VCaP (cell line): Measurements from ENCODE around the gene TCF25.
"Not testable (repeated sequence)": the region's sequence is repeated elsewhere in the genome, so short reads cannot be mapped to it uniquely, and the experiment has no call there.

Source experiments
- H3K27ac ChIP-seq: fragments of 450-650 bp; 2 replicates; pipeline ENCODE4 v1.5.1; 2017
- TF ChIP-seq, protein P1 (sequence below): fragments of 450-650 bp; conservative IDR thresholded peaks from 2 replicates; pipeline ENCODE4 v1.5.1; 2017; ENCODE audit warnings: mild to moderate bottlenecking, moderate library complexity

TCF25 gene

DNA sequence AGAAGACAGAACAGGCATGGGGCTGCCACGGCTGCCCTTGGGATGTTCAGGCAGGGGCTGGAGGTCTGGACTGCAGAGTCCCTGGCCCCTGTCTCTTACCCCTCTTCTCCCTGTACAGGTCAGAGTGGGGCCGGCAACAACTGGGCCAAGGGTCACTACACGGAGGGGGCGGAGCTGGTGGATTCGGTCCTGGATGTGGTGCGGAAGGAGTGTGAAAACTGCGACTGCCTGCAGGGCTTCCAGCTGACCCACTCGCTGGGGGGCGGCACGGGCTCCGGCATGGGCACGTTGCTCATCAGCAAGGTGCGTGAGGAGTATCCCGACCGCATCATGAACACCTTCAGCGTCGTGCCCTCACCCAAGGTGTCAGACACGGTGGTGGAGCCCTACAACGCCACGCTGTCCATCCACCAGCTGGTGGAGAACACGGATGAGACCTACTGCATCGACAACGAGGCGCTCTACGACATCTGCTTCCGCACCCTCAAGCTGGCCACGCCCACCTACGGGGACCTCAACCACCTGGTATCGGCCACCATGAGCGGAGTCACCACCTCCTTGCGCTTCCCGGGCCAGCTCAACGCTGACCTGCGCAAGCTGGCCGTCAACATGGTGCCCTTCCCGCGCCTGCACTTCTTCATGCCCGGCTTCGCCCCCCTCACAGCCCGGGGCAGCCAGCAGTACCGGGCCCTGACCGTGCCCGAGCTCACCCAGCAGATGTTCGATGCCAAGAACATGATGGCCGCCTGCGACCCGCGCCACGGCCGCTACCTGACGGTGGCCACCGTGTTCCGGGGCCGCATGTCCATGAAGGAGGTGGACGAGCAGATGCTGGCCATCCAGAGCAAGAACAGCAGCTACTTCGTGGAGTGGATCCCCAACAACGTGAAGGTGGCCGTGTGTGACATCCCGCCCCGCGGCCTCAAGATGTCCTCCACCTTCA, 61.5 kb downstream of the TCF25 start:
- no peak overlapping the region for H3K27ac ChIP-seq
- TF ChIP-seq, protein P1, sequence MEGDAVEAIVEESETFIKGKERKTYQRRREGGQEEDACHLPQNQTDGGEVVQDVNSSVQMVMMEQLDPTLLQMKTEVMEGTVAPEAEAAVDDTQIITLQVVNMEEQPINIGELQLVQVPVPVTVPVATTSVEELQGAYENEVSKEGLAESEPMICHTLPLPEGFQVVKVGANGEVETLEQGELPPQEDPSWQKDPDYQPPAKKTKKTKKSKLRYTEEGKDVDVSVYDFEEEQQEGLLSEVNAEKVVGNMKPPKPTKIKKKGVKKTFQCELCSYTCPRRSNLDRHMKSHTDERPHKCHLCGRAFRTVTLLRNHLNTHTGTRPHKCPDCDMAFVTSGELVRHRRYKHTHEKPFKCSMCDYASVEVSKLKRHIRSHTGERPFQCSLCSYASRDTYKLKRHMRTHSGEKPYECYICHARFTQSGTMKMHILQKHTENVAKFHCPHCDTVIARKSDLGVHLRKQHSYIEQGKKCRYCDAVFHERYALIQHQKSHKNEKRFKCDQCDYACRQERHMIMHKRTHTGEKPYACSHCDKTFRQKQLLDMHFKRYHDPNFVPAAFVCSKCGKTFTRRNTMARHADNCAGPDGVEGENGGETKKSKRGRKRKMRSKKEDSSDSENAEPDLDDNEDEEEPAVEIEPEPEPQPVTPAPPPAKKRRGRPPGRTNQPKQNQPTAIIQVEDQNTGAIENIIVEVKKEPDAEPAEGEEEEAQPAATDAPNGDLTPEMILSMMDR, result no peak

- not testable (repeated sequence) for H3K27ac ChIP-seq
Measured at GRCh38 chr16:89935620-89936019, 62.2 kb downstream of the TCF25 start.

DNA sequence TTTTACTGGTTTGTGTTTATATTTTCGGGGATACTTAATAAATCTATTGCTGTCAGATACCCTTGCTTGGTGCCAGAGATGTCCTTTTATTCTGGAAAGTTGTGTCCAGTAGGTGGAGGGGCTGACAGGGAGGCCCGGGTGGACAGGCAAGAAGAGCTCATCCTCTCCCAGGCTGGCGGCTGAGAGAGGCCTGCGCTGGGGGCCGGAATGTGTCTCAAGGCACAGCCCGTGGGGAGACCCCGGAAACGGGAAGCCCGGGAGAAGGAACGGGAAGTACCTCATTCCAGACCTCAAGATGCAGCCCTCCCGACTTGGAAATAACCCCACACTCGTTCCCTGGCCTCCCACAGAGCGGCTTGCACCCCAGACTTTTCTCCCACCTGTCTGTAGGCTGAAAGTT, 62.6 kb downstream of the TCF25 start:
- TF ChIP-seq, protein P1, result no peak

GRCh38 chr16:89936508-89936907, 63.1 kb downstream of the TCF25 start:
- no peak overlapping the region for H3K27ac ChIP-seq
- TF ChIP-seq, protein P1, result no peak

More for the DNA sequence above, 62.6 kb downstream of the TCF25 start:
- H3K27ac ChIP-seq, result no peak overlapping the region

DNA sequence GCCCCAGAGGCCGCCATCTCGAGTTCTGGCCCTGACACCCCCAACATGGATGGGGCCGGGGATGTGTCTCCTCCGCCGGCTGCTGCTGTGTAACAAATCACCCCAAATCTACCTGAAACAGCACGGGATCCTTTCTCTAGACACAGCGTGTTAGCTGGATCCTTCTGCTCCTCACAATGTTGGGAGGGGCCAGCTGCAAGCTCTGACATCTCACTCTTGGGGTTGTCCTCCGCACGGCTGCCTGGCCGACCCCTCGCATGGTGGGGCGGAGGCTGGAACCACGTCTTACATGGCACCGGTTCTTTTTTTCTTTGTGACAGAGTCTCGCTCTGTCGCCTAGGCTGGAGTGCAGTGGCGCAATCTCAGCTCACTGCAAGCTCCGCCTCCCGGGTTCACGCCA, 63.6 kb downstream of the TCF25 start:
- H3K27ac ChIP-seq, result no peak overlapping the region
- TF ChIP-seq, protein P1, result no peak

GRCh38 chr16:89938175-89938885, 64.9 kb downstream of the TCF25 start:
- TF ChIP-seq, protein P1, result no peak
- H3K27ac ChIP-seq, result no peak overlapping the region

GRCh38 chr16:89944773-89945172, 71.4 kb downstream of the TCF25 start:
- H3K27ac ChIP-seq, result no peak overlapping the region
- TF ChIP-seq, protein P1, result no peak
